GM15510 (cell line): ENCODE measurements around the gene CAMTA2.

Experiments used
- POLR2A ChIP-seq: IDR thresholded peaks from 3 replicates; pipeline ENCODE4 v1.6.1; 2011; ENCODE audit warnings: borderline replicate concordance; ENCODE audit not compliant: insufficient read length; ENCODE audit errors: extremely low read depth

Gene CAMTA2

DNA sequence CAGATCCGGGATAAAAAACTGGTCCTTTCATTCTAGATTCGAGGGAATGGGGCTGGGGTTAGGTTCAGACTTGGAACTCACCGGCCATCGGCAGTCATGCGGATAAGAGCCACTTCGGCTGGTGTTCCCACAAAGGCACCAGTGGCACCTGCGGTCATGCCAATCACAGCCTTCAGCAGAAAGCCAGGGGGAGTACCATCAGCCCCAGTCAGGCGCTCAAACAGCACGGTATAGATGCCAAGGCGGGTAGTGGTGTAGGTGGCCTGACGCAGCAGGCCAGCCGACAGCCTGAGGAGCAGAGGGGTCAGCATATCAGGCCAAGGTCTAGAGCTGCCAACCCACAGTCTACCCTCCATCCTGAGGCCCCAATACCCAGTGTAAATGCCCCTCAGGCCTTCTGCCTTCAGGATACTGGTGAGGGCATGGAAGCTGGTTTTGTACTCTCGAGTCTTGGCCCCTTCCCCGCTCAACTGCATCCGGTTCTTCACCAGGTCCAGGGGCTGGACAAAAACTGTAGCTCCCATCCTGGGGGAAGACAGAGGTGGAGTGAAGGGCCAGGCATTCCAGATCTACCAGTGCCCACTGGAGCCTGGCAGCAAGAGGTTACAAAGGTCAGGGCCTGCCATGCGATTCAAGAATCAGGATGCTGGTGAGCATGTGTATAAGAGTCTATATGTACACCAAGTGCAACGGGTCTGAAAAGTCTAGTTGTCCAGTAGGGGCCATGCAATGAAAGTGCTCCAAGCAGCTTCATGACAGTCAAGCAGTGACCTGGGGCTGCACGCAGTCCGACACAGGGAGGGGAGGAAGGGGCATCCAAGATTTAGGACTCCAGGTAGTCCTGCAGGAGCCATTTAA, 48.6 kb downstream of the CAMTA2 start:
- TF ChIP-seq POLR2A: no peak

DNA sequence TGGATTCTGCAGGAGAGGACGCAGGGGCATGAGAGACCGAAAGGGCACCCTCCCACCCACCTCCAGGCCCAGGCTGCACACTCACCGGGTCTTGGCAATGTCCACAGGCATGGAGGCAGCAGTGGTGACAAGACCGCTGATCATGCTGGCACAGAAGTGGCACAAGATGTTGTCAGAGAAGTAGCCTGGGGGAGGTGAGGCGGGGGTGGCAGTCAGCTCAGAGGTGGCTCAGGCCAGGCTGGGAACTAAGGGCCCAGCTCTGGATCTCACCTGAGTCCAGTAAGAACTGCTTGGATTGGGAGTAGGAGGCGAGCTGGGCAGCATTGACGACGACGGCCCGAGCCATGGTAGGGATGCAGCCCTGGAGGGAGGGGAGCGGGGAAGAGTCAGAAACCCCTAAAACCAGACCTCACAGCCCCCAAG, 49.4 kb downstream of the CAMTA2 start:
- no peak for TF ChIP-seq POLR2A

DNA sequence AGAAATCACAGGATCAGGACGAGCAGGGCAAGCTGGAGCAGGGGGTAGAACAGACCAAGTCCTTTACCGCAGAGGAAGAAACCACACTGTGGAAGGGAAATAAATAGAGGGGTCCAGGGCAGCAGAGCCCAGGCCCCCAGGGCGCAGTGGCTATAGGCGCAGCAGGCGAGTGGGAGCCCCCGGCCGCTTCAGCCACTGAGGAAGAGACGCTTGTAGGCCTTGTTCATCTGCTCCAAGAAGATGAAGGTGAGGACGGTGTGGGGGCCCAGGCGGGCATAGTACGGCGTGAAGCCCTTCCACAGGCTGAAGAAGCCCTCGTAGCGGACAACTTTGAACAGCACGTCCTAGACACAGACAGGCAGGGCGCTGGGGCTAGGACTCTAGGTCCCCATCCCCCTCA, 49.9 kb downstream of the CAMTA2 start:
- TF ChIP-seq POLR2A: no peak

DNA sequence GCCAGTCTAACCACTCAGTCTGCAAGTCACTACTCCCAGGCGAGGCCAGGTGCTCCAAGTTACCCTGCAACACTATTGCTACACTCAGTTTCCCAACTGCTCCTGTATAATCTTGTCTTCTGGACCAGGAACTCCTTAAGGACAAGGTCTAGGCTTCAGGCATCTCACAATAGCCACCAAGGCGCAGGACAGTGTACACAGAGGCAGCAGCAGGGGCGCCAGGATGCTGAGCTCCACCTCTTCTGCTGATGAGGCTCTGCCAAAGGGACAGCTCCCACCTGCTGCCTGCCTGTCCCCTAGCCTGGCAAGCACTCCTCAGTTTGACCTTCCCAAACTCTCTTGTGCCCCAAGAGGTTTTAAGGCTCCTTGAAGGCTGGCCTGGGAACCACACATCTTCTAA, 51.0 kb downstream of the CAMTA2 start:
- TF ChIP-seq POLR2A: no peak

DNA sequence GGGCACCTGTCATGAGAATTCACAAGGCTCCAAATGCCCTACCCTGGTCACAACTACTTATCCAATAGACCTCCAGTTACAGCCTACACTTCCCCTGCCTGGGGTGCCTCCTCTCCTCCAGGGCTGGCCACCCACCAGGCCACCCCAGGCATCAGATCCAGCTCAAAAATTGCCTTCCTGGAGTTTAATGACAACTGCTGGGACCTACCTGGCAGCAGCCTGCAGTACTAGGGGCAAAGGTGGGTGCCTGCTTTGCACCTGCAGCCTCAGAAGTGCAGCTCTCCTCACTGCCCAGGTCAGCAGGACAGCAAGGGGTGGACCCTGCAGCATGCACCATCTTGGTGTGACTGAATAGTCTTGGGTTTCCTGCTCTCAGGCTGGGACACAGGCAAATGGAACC, 51.8 kb downstream of the CAMTA2 start:
- TF ChIP-seq POLR2A: no peak

DNA sequence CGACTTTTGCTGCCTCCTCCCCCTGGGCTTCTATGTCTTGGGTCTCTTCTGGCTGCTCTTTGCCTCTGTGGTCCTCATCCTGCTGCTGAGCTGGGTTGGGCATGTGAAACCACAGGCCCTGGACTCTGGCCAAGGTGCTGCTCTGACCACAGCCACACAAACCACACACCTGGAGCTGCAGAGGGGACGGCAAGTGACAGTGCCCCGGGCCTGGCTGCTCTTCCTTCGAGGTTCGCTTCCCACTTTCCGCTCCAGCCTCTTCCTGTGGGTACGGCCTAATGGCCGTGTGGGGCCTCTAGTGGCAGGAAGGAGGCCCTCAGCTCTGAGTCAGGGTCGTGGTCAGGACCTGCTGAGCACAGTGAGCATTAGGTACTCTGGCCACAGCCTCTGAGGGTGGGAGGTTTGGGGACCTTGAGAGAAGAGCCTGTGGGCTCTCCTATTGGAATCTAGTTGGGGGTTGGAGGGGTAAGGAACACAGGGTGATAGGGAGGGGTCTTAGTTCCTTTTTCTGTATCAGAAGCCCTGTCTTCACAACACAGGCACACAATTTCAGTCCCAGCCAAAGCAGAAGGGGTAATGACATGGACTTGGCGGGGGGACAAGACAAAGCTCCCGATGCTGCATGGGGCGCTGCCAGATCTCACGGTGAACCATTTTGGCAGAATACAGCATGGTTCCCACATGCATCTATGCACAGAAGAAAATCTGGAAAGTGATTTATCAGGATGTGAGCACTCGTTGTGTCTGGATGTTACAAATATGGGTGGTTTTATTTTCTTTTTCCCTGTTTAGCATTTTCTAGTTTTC, 53.1 kb downstream of the CAMTA2 start:
- TF ChIP-seq POLR2A: no peak

DNA sequence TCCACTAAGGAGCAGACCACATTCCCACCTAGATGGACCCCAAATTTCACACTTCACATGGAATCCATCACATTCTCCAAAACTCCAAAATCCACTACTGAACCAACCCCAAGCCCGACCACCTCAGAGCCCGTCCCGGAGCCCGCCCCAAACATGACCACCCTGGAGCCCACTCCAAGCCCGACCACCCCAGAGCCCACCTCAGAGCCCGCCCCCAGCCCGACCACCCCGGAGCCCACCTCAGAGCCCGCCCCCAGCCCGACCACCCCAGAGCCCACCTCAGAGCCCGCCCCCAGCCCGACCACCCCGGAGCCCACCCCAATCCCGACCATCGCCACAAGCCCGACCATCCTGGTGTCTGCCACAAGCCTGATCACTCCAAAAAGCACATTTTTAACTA, 53.8 kb downstream of the CAMTA2 start:
- no peak for TF ChIP-seq POLR2A

DNA sequence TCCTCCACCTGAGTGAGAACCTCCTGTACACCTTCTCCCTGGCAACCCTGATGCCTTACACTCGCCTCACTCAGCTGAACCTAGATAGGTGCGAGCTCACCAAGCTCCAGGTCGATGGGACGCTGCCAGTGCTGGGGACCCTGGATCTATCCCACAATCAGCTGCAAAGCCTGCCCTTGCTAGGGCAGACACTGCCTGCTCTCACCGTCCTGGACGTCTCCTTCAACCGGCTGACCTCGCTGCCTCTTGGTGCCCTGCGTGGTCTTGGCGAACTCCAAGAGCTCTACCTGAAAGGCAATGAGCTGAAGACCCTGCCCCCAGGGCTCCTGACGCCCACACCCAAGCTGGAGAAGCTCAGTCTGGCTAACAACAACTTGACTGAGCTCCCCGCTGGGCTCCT, 54.7 kb downstream of the CAMTA2 start:
- TF ChIP-seq POLR2A: no peak

DNA sequence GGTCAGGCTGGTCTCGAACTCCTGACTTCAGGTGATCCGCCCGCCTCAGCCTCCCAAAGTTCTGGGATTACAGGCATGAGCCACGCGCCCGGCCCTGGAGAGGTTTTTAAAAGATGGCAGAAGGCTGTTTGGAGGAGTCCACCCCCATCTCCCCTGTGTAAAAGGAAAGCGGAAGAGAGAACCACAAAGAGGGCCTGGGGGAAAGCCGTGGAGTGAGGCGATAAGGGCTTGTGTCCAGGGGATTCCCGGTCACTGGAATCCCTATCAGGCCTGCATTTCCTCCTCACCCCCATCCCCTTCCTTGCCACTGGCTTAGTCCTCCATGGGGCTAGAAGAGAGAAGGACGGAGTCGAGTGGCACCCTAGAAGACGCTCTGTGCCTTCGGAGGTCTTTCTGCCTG, 55.5 kb downstream of the CAMTA2 start, which contains the start of gene GP1BA:
Gene GP1BA, plus strand, starts transcription at position 315 of the 400 bp plus-strand sequence. CDS start 328 bp downstream, outside the sequence.
- no peak for TF ChIP-seq POLR2A

DNA sequence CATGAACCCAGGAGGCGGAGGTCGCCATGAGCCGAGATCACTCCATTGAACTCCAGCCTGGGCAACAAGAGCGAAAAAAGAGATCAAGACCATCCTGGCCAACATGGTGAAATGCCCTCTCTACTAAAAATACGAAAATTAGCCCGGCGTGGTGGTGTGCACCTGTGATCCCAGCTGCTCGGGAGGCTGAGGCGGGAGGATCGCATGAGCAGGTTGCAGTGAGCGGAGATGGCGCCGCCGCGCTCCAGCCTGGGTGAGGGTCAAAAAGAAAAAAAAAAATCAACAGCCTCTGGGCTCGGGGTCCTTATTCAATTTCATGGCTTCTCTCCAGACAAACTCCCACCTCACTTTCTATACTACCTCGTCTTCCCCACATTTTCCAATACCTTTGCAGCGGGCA, 58.6 kb downstream of the CAMTA2 start:
- no peak for TF ChIP-seq POLR2A

DNA sequence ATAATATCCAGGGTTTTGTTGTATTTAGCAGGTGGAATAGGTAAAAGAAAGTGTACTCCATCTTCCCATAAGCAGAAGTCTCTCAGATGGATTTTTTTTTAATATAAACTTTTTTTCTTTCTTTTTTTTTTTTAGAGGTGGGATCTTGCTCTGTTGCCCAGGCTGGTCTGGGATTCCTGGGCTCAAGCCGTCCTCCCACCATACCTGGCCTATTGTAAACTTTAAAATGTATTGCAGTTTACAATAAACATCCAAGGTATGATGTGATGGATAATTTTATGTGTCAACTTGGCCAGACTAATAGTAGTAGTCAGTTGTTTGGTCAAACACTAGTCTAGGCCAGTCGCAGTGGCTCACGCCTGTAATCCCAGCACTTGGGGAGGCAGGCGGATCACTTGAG, 66.2 kb downstream of the CAMTA2 start:
- TF ChIP-seq POLR2A: no peak

DNA sequence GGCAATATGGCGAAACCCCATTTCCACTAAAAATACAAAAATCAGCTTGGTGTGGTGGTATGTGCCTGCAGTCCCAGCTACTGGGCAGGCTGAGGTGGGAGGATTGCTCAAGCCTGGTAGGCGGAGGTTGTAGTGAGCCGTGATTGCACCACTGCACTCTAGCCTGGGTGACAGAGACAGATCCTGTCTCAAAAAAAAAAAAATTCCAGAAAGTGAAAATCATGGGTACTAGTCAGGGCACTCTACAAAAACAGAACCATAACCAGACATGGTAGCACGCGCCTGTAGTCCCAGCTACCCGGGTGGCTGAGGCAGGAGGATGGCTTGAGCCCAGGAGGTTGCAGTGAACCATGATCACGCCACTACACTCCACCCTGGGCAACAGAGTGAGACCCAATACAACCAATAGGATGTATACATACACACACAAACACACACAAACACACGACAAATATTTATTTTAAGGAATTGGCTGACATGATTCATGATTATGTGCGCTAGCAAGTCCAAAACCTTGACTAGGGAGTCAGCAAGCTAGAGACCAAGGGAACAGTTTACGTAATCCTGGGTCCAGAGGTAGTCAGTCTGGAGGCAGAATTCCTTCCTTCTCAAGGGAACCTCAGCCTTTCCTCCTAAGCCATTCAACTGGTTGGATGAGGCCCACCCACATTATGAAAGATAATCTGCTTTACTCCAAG, 67.0 kb downstream of the CAMTA2 start:
- TF ChIP-seq POLR2A: no peak

DNA sequence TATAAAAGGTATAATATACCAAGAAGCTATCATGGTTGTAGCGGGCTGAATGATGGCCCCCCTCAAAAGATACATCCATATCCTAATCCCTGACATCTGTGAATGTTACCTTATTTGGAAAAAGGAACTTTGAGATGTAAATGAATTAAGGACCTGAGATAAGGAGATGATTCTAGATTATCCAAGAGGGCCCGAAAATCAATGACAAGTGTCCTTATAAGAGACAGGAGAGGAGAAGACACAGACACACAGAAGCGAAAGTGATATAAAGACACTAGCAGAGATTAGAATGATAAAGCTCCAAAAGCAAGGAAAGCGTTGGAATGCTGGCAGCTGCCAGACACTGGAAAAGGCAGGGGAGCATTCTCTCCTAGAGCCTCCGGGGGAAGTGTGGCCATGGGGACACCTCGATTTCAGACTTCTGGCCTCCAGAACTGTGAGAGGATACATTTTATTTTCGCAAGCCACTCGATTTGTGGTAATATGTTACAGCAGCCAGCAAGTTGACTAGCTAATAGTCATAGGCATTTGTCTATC, 67.9 kb downstream of the CAMTA2 start:
- no peak for TF ChIP-seq POLR2A
